ENCODE data around the gene AVP. TPM values are rescaled to one million over a fixed set of nuclear protein-coding genes. Genes with fewer than 3 reads are reported as not detected.

AVP gene
- total RNA-seq (2011; cell fraction: chromatin; rRNA removed; ENCODE audit: low replicate concordance), result not detected in 2 replicates
- not detected in 2 replicates for total RNA-seq (2011; cell fraction: nucleolus; rRNA removed)
- total RNA-seq (2011; cell fraction: nucleoplasm; rRNA removed), result not detected in 2 replicates
- total RNA-seq (2014; rRNA removed) (not detected in 2 replicates), total RNA-seq (2014; rRNA removed; fragmentation: Illumina TruSeq; extraction: Trizol) (not detected in 2 replicates), total RNA-seq (2015; rRNA removed; fragmentation: Illumina TruSeq; extraction: Trizol) (not detected in 2 replicates), total RNA-seq (2021) (not detected in 2 replicates), polyA plus RNA-seq (2011; rRNA removed) (not detected in 2 replicates), polyA plus RNA-seq (2014; fragmentation: Illumina TruSeq; extraction: Trizol) (not detected in 2 replicates), polyA plus RNA-seq (2014; fragmentation: Nextera tagmentation; extraction: Ambion mirVana) (not detected), polyA plus RNA-seq (2014; rRNA removed) (not detected in 2 replicates), polyA minus RNA-seq (2011; rRNA and poly(A)+ RNA removed) (not detected in 2 replicates), Bru-seq, nascent RNA (not detected), BruChase-seq, experiment 1, labeled RNA remaining after a 2-hour chase (not detected), BruChase-seq, experiment 2, labeled RNA remaining after a 6-hour chase (percentile 26 among the genes with signal in this experiment)
- polyA plus RNA-seq (2011; cell fraction: cytosol; rRNA removed), result 0.49 TPM in 1 of 2 replicates, not detected in the other
- polyA plus RNA-seq (2011; cell fraction: nucleus; rRNA removed), result 0.22 TPM in 1 of 2 replicates, not detected in the other
- polyA plus RNA-seq (2012), result not detected in 2 replicates
- not detected in 2 replicates for polyA minus RNA-seq (2011; cell fraction: cytosol; rRNA and poly(A)+ RNA removed)
- polyA minus RNA-seq (2011; cell fraction: nucleus; rRNA and poly(A)+ RNA removed), result not detected in 2 replicates
- long read RNA-seq, experiment 1, result 0 reads
- long read RNA-seq, experiment 2, result 0 reads
- long read RNA-seq, experiment 3, result 0 reads

GRCh38 chr20:3084283-3084985 is at the start of gene AVP:
Gene AVP (minus strand): TSS chr20:3084724. CDS start chr20:3084674, 50 bp downstream.
- DNase-seq (ENCODE audit: extremely low read depth in 1 of 4, low spot score in 3 of 4) (peak in 3 of 4 experiments; percentile 27 to 62 (median 46)), FAIRE-seq (no peak), ATAC-seq (peak; percentile 43)
- Histone ChIP-seq H3K9ac (ENCODE audit: insufficient read depth in 1 of 2, low read depth in 2 of 2, low read length in 2 of 2) (peak within 1 kb of the TSS in 1 of 2 experiments; percentile 68; a peak in 1 of 4 replicates), H3K36me3 (ENCODE audit: control insufficient read depth, insufficient read depth, low read length) (no peaks in the 10 kb centered on the region), H4K20me1 (replicated peaks; ENCODE audit: control insufficient read depth, insufficient read depth, low read length) (no peaks in the 10 kb centered on the region), H2AFZ (ENCODE audit: low read depth, low read length) (no peak within 1 kb of the TSS), H3K9me3 (replicated peaks; ENCODE audit: control insufficient read depth, insufficient read depth, low read depth, low read length) (no peaks in the 10 kb centered on the region), H3K4me2 (ENCODE audit: insufficient read depth, low read length) (no peak within 1 kb of the TSS), H3K4me3 (no peak within 1 kb of the TSS), H3K79me2 (ENCODE audit: control insufficient read depth, insufficient read depth, low read length) (no peaks in the 10 kb centered on the region), H3K27ac (ENCODE audit: extremely low read depth, low read depth, low read length) (no peak within 1 kb of the TSS), H3K9me1 (ENCODE audit: control insufficient read depth, insufficient read depth, low read length) (peaks cover 3% of the 10 kb centered on the region), H3K4me1 (replicated peaks in 1 of 2; ENCODE audit: control insufficient read depth in 2 of 2, insufficient read depth in 2 of 2, low read length in 2 of 2) (peaks cover 0 to 28% of the 10 kb centered on the region in 2 experiments; a peak in 3 of 5 replicates), H3K27me3 (ENCODE audit: control insufficient read depth in 2 of 2, insufficient read depth in 2 of 2, low read length in 2 of 2) (no peaks in the 10 kb centered on the region)
- in situ Hi-C loops (cut with MboI), result no loop called here
- ChIA-PET POLR2A (no interaction called here), CTCF (ENCODE audit: low intra/inter-chr PET ratio) (no interaction called here)
- 58% methylated on average over 14 of the region's 28 CpGs for WGBS (ENCODE audit: insufficient coverage, low coverage, missing lambda C conversion rate)
- no TSS peak for BruUV-seq (replicated peaks)
- intact Hi-C loops (cut with micrococcal nuclease), result no loop called here
- peak; percentile 97 for TF ChIP-seq ZBTB33 (CRISPR knock-in tag; IDR thresholded peaks at IDR 0.05)
- TF ChIP-seq ZC3H11A (IDR thresholded peaks at IDR 0.05; ENCODE audit: low read depth, low read length), result no peak
- TF ChIP-seq PATZ1 (CRISPR knock-in tag; IDR thresholded peaks at IDR 0.05; ENCODE audit: borderline replicate concordance), result no peak
- TF ChIP-seq CREB5 (CRISPR knock-in tag; IDR thresholded peaks at IDR 0.05), result no peak
- no peak for TF ChIP-seq CBX2 (IDR thresholded peaks at IDR 0.05; ENCODE audit: insufficient read depth, low read length, poor library complexity, severe bottlenecking)
- no peak for TF ChIP-seq GATAD2B (IDR thresholded peaks at IDR 0.05; ENCODE audit: borderline replicate concordance)
- TF ChIP-seq STAT5A (IDR thresholded peaks at IDR 0.05; ENCODE audit: borderline replicate concordance, low read length), result no peak
- TF ChIP-seq ZFX (CRISPR knock-in tag; IDR thresholded peaks at IDR 0.05), result peak; percentile 24; the same call in 1 of the 2 replicates
- 0 out of 2 replicates have a peak, but pooled peaks have one; percentile 27 for TF ChIP-seq ZBTB7A (IDR thresholded peaks at IDR 0.05; ENCODE audit: borderline replicate concordance, control insufficient read depth, low read depth, low read length)
- no peak for TF ChIP-seq ATF7 (IDR thresholded peaks at IDR 0.05)

All from K562 (cell line).